HG03432 (cell line): ENCODE measurements around the gene COQ10A.

Experiments
- ATAC-seq: cut with Tn5 transposase; IDR thresholded peaks from one replicate; pipeline ENCODE4 v1.9.1; 2021; ENCODE audit warnings: mild to moderate bottlenecking, moderate library complexity; ENCODE audit not compliant: unreplicated experiment

The COQ10A gene

DNA sequence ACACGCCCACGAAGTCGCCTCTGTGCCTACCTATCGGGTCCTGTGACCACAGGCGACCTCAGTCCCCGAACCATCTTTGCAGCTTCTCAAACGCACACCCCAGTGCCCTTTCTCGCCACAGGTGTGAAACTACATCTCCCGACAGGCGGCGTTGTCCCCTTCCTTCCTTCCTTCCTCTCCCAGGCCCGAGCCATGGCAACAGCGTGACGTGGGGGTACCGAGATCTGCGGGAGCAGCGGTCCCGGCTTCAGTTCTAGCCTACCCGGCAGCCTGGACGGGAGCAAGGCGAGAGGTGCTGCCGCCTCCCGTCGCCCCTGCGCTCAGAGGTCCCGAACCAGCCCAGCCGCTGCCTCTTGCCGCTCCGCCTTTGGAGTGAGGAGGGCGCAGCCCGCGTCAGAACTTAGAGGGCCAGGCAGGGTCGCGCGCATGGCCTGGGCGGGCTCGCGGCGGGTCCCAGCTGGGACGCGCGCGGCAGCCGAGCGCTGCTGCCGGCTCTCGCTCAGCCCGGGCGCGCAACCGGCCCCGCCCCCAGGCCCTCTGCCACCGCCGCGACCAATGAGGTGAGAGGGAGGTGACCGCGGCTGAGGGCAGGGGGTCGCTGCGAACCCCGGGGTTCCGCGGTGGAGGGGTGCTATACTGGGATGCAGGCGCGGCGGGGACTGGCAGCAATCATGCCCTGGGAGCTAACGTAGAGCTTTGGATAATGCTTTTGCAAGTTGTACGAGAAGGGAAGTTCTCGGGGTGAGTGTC is at the start of gene COQ10A:
TSS of gene COQ10A (plus strand) at position 250 of the 750 bp plus-strand sequence. CDS start at position 427, 177 bp downstream.
- ATAC-seq = peak; percentile 92

DNA sequence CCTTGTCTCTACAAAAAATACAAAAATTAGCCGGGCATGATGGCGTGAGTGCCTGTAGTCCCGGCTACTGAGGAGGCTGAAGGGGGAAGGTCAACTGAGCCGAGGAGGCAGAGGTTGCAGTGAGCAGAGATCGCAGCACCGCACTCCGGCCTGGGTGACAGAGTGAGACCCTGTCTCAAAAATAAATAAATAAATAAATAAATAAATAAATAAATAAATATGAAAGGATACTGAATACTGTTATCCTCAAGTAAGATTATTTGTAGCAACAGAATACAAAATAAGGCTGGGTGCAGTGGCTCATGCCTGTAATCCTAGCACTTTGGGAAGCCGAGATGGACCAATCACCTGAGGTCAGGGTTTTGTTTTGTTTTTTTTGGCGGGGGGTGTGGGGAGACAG is 46.9 kb upstream of the COQ10A start:
- ATAC-seq = no peak

DNA sequence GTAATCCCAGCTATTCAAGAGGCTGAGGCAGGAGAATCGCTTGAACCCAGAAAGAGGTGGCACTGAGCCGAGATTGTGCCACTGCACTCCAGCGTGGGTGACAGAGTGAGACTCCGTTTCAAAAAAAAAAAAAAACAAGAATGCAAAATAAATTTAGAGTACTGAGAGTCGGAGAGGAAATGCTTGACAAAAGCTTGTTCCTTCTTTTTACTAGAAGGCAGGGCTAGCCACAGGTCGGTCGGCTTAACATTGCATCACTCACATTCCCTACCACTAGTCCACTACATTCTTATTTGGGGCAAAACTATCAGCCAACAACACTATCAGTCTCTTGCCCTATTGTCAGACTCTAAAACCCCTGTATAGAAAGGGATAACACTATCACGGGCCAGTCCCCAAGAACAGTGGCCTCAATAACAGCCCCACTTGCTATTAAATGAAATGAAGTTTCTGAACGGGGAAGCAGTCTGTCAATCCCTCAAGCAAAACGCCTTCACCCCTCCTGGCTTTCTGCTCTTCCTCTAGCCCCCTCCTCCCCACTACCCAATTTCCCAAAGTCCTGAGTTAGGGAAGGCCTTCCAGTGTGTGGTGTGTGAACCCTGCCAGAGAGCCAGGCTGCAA is 46.0 kb upstream of the COQ10A start:
- no peak for ATAC-seq

DNA sequence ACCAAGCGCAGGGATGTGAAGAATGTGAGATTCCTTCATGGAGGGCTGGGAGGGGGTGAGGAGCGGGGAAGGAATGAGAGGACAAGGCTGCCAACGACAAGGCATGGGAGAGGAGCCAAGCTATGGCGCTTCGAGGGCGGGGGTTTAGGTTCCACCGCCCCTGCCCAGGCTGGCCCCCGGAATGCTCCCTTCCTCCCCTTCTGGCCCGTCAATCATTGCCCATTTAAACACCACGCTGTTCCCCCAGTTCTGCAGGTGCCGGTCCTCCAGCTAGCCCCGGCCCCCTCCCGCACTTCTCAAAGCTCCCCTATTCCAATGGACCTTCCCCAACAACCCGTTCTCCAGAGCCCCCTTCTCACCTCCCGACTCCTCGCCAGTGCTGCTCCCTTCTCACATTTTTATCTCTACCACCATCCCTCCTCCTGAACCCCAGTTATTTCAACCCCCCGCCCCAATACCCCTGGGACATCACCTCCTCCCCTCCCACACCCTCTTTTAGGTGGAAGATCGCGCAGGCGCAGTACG is 45.4 kb upstream of the COQ10A start:
- ATAC-seq = peak; percentile 27

DNA sequence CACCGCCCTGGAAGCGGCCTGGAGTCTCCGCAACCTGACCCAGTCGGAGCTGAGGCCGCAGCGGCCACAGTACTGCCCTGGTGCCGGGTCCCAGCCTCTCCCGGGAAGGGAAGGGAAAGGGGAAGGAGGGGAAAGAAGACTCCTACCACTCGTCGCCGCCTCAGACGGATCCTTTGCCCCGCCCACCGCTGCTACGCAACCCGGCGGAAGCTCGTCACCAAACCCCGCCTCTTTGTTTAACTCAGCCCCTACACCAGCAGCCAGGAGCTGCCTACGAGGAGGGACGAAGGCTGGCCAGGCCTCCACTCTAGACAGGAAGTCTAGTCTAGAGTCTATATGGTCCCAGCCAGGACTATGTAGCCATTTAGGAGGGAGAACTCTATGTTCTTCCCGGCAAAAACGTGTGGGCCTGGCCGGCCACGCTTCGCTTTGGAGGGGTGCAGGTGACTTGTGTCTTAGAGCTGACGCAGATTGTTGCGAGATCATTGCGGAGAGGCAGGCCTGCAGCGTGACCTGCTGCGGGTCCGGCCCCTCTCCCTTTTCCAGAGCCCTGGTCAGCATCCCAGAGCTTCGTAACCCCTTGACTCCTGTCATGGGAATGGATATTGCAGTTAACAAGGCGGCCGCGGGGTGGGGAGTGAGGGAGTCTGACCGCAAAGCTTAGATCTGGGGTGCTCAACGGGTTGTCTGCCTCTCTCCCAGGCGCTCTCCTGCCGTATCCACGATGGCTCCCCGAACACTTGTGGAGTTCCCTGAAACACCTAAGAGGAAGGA is 44.8 kb upstream of the COQ10A start, which contains the start of gene RNF41:
TSS of gene RNF41 (minus strand) at position 166 of the 774 bp plus-strand sequence. CDS start 7,875 bp downstream, outside the sequence.
- peak; percentile 77 for ATAC-seq

DNA sequence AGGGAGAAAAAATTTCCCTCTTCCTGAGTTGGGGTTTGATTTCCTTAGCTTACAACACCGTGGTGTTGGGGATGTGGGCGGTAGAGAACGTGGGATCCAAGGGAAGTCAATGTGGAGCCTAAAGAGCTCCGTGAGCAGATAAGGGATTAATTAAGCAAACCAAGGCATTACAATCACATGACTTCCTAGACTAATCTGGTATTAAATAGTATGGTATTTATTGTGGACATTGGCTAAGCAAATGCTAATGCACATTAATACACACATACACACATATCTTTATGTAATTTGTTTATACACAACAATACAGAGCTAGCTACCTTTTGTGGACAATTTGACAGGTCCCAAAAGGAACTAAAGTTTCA is 44.2 kb upstream of the COQ10A start:
- no peak for ATAC-seq

DNA sequence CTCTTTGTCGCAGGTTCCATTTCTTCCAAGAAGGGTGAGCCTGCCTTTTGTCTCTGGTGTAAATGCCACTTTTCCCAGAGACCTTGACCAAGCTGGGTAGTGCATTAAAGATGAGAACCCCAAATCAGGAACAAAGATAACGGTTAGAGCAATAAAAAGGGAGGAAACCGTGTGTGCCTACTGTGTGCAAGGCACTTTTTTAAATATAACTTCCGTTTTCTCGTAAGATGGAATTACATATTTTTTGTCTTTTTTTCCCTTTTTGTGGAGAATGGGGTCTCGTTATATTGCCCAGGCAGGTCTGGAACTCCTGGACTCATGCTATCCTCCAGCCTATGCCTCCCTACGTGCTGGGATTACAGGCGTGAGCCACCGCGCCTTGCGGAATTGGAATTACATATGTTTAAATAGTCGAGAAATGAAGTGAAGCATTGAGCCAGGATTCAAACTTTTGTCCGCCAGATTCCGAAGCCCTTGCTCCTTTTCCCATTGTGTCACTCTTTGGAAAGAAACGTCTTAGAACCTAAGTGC is 43.1 kb upstream of the COQ10A start:
- no peak for ATAC-seq

DNA sequence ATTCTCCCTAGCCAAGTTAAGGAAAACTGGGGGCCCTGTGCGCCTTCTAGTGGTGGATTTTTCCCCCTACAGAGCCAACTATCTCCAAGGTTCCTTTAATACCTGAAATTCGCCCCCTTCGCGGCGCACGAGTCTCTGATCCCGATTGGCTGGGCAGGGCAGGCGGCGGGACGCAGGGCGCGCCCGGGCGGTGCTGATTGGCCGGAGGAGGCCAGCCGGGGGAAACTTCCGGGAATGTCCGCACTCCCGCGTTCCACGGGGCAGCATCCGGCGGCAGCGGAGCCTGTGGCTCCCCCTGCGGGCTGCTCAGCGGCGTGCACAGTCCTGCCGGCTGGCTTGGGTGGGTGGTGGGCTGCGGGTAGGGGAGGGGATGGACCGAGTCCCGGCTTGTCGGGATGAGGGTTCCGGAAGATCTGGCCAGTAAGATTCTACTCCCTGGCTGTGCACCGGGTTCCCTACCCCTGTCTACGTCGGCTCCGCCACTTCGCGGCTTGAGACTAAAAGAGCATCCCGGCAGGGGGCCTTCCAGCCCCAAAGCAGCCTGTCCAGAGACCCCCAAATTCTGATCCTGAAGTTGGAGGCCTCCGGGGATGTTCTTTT is 42.5 kb upstream of the COQ10A start, which contains the start of gene NABP2:
TSS of gene NABP2 (plus strand) at position 241 of the 600 bp plus-strand sequence. CDS start 515 bp downstream, outside the sequence.
- ATAC-seq = peak; percentile 80

DNA sequence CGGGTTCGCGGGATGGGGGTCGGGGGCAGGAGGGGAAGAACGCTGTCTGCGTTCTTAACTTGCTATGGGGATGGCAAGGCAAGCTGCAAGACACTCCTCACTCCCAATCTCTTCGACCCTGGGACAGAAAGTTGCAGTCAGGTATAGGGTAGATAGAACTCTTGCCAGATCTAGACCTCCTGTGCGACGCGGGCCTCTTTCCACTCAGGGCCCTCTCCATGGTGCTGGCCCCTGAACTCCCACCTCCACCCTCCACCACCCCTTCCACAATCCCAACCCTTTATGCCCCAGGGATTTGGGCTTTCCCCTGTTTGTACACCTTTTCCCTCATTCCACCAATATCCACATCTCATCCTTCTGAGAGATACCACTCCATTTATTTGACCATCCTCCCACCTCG is 41.8 kb upstream of the COQ10A start:
- ATAC-seq = no peak

DNA sequence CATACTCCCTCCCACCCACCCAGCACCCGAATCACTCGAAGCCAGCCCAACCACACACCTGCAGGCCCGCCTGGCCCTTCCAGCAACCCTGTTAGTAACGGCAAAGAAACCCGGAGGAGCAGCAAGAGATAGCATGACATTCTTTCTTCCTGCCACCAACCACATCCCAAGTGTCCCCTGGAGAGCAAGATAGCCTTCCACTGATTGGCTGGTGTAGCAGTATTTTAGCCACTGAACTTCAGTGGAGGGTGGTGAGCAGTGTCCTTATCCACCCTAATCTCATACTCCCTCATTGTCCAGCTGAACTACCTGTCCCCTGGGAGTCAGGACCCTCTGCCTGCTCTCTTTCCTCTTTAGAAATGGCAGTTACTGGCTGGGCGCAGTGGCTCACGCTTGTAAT is 37.7 kb upstream of the COQ10A start:
- no peak for ATAC-seq

DNA sequence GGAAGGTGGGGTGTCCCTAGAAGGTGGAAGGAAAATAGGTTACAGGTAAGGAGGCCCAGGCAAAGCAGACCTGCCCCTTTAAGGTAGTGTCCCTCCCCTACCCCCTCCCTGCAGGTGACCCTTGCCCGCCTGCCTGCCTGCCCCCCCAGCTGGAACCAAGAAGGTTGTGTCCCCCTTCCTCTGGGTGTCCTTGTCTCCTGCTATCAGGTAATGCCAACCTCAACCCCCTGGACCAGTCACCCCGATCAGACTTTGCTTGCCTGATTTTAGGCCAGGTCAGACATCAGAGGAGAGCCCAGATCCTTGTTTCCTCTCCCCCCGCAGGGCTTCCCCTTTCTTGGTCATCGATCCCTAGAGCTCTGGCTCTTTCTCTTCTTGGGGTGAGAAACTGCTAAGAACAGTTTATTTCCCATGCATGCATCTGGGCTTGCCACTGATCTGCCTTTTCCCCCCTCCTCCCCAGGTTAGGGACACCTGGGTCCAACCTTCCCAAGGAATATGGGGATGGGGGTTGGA is 36.8 kb upstream of the COQ10A start, which contains the start of gene SLC39A5:
TSS of gene SLC39A5 (plus strand) at position 136 of the 516 bp plus-strand sequence. CDS start 1,224 bp downstream, outside the sequence.
- ATAC-seq = no peak

DNA sequence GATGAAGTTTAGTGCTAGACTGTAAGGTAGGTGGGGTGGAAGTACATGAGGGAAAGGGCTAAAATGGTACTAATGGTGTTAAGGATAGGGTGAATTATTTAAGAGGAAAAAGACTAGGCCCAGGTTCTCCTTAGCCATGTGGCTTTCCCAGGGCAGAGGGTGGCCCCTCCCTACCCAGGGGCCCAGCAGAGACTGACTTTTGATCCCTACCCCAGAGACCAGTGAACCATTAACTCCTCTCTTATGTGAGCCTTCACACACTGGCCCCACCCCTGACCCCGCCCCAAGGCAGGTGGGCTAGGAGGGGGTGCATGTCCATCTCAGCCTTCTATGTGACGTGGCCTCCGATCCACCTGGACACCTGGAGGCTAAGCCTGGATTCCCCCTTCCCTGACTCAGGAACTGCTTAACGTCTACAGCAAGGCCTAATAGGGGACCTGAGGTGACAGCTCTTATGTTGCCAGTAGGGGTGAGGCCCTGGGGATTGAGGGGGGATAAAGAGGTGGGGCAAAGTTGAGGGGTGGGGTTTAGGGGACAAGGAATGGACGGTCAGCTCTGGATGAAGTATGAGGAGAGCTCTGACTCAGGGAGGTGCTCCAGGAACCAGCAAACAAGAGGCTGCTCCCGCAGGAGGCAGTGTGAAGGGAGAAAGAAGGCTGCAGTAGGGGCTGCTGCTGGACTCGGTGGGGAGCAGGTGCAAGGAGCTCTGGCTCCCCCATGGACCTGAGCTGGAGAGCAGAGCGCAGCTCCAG is 36.1 kb upstream of the COQ10A start:
- no peak for ATAC-seq

DNA sequence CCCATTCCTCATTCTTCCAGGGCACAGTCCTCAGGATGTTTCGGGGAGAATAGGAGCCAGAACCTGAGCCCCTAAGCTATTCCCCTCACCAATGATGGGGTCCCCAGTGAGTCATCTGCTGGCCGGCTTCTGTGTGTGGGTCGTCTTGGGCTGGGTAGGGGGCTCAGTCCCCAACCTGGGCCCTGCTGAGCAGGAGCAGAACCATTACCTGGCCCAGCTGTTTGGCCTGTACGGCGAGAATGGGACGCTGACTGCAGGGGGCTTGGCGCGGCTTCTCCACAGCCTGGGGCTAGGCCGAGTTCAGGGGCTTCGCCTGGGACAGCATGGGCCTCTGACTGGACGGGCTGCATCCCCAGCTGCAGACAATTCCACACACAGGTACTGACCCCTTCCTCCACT is 35.6 kb upstream of the COQ10A start:
- ATAC-seq = no peak

DNA sequence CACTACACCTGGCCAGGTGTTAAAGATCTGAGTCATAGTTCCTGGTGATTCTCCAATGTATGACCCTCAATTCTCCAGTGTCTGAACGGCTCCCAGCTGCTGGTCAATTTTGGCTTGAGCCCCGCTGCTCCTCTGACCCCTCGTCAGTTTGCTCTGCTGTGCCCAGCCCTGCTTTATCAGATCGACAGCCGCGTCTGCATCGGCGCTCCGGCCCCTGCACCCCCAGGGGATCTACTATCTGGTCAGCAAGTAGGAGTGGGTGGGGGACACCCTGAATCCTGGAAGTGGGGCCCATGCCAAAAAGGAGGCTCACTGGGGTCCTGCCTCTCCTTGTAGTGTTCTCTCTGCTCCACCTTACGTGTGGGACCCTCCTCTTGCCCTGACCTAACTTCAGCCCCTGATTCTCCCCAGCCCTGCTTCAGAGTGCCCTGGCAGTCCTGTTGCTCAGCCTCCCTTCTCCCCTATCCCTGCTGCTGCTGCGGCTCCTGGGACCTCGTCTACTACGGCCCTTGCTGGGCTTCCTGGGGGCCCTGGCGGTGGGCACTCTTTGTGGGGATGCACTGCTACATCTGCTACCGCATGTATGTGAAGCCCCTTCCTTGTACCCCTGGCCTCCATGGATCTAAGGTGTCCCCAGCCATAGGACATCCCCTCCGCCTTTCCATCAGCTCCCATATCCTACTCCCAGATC is 31.9 kb upstream of the COQ10A start:
- ATAC-seq = no peak

DNA sequence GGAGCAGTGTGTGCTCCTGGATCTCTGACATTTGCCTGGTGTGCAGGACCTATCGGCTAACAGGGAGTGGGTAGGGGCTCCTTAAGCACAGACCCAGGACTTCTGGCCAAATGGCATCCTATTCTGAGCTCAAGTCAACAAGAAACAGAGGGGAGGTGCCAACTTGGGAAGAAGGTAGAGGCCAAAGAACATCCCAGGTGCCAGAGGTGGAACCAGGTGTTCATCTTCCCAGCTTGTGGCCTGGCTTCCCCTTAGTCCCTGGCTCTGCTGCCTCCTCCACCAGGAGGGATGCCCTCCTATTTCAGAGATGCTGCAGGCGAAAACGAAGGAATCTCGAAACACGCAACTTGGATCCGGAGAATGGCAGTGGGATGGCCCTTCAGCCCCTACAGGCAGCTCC is 30.7 kb upstream of the COQ10A start:
- no peak for ATAC-seq

DNA sequence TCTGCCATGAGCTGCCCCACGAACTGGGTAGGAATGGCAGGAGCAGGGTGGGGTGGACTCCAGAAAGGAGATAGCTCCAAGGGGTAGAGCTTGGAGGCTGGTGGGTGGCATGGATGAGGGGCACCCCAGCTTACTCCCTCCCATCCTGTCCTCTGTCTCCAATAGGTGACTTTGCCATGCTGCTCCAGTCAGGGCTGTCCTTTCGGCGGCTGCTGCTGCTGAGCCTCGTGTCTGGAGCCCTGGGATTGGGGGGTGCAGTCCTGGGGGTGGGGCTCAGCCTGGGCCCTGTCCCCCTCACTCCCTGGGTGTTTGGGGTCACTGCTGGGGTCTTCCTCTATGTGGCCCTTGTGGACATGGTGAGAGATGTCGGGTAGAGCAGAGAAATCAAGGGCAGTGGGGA is 29.8 kb upstream of the COQ10A start:
- ATAC-seq = no peak

DNA sequence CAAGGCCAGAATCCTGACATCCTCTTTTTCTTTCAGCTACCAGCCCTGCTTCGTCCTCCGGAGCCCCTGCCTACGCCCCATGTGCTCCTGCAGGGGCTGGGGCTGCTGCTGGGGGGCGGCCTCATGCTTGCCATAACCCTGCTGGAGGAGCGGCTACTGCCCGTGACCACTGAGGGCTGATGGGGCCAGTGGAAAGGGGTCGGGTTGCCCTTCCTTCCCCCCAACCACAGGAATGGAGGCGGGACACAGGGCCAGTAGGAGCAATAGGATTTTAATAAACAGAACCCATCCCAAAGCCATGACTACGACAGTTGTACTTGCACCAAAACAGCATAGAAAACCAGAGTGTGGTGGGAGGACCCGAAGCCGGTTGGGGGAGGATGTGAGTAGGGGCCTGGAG is 29.2 kb upstream of the COQ10A start:
- no peak for ATAC-seq

DNA sequence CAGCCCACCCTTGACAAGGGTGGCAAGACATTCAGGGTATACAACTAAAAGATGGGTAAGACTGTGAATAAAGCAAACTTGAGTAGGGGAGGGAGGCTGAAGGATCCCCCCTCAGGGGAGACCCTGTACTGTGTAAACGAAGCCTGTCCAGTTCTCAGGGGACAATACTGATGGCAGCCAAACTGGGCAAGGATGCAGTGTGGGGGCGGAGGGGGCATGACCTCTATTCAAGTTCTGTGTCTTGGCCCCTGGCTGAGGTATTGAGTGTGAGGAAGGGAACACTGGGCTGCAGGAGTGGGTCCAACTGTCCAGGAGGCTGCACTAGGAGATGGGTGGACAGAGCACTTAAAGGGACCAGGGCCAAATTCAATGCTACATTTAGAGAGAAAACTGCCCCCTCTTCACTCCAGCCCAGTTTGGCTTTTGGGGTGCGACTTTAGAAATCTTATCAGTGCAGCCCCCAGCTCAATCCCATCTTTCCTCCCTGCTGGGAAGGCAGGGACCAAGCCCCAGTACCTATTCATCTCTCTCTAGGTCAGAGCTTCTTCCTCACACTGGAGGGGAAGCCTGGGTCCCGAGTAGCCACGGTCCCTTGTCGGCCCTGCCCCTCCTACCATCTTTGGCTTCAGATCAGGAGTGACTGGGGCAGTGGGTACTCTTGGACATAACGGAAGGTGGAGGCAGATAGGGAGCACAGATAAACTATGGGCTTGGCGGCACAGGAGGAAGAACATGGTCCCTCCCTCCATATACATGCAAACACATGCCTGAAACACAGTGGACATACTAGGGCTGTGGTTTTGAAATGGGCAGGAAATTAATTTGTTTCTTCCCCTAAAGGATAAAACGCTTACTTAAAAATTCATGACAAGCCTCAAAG is 25.1 kb upstream of the COQ10A start:
- no peak for ATAC-seq
